ENCODE results near the gene SEMA5A. TPM values are rescaled to one million over a fixed set of nuclear protein-coding genes. Genes with fewer than 3 reads are reported as not detected.
"Not testable (repeated sequence)": the region's sequence is repeated elsewhere in the genome, so short reads cannot be mapped to it uniquely, and the experiment has no call there.

SEMA5A gene
- total RNA-seq, 2 donors from 2014 or later, result 16.2 to 19.7 TPM

DNA sequence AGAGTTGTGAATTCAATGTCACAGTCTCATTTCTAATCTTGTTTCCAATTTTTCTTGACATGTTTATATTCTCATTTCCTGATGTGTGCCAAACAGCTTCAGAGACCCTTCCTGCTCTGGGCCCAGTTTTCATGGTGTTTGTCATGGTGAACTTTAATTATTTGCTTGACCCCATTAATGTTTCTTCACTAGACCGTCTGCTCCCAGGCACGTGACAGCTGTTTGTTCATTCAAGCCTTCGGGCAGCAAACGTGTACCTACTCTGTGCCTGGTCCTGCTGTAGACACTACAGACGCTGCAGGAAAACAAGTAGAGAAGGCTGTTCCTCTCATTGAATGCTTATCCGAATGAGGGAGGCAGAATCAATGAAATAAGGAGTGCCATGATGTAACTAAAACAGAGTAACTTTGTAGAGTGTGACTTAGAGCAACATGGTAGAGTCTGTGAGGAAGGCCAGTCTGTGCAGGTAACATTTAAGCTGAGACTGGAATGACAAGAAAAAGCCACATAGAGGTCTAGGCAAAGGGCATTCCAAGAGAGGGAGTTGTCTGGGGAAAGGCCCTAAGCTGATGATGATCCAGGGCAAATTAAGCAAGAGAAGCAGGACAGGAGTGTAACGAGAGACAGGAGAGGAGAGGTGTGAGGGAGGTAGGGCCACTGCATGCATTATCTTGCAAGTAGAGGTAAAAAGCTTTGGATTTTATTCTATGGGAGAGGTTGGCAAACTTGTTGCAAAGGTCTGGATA is 191.4 kb downstream of the SEMA5A start:
- ATAC-seq, result no peak

GRCh38 chr5:9353048-9353447 is 192.8 kb downstream of the SEMA5A start:
- ATAC-seq, DNase-seq: not testable (repeated sequence)
- intact Hi-C loops (cut with DNase I), result loop anchor here in 1 of 2 donors (10.0 kb wide), 1 partner anchor 192 kb away; the partner anchor contains the start of gene SEMA5A

More for the DNA sequence above, 191.4 kb downstream of the SEMA5A start:
- no peak for DNase-seq
- intact Hi-C loops (cut with DNase I), result loop anchor here in 1 of 2 donors (10.0 kb wide), 1 partner anchor 190 kb away; the partner anchor contains the start of gene SEMA5A

DNA sequence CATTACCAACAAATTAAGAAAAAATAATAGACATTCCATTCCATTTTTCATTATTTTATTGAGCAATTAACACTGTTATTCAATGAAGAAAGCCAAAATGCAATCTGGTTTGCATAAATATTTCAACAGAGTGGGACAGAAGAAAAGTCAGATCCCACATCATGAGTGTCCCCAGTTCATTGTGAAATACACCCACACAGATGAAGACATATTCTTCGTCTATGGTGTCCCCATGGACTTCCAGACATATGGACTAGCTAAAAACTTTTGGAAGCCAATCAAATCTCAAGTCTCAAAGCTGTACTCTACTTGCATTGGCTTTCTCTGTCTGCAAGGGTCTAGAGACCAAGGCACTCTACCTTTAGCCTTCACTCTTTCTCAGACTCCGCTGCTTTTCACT is 194.3 kb downstream of the SEMA5A start:
- no peak for DNase-seq
- intact Hi-C loops (cut with DNase I), result loop anchor here in 1 of 2 donors (10.0 kb wide), 1 partner anchor 193 kb away; the partner anchor contains the start of gene SEMA5A
- ATAC-seq, result peak; percentile 2 to 31

GRCh38 chr5:9350301-9350797 is 195.5 kb downstream of the SEMA5A start:
- ATAC-seq (peak; percentile 55 to 81), DNase-seq (no peak)
- intact Hi-C loops (cut with DNase I), result loop anchor here in 1 of 2 donors (10.0 kb wide), 1 partner anchor 194 kb away; the partner anchor contains the start of gene SEMA5A

DNA sequence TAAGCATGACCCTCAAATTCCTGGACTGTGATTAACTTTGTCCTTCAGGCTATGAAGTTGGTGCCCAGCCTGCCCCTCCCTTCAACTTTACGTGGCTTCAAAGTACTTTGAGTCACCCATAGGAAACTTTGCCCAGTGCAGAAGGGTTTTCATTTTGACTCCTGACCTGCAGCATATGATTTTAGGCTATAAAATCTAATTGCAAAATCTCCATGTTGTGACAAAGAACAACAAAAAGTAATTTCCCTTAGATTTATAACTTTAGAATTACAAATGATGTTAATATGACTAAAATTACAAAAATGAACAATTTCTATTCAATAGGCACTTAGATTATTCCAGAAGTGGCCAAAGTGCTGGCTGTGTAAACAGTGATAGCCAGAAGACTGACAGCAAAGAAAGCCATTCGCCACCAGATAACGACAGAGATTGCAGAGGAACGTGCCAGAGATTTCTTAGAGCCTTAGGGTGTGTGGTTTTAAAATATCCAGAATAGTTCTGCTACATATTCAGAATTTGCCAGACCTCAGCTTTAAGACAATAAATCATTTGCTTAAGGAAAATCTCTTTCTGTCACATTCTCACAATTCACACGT is 197.4 kb downstream of the SEMA5A start:
- intact Hi-C loops (cut with DNase I), result no loop called here
- peak in 1 of 2 donors; percentile 59 for ATAC-seq

GRCh38 chr5:9347541-9348295 is 198.2 kb downstream of the SEMA5A start:
- DNase-seq (no peak), ATAC-seq (no peak)
- intact Hi-C loops (cut with DNase I), result no loop called here

More for the DNA sequence above, 197.4 kb downstream of the SEMA5A start:
- no peak for DNase-seq

DNA sequence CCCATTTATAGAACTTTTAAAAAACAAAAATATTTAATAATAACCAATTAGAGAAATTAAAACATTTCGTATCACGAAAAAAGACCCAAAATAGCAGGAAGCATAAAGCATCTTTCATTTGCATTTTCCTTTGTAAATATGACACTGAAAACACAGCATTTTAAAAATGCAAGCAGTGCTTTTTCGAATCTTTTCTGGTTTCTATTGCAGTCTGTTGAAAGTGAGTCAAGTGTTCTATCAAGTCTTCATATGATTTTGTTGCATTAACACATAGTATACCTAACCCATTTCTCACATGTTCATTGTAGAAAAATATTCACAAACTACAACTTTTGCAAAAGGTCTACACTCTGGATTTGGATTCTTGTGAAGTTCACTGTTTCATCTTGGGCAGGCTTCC is 198.8 kb downstream of the SEMA5A start:
- no peak for DNase-seq
- ATAC-seq, result no peak
- intact Hi-C loops (cut with DNase I), result no loop called here

DNA sequence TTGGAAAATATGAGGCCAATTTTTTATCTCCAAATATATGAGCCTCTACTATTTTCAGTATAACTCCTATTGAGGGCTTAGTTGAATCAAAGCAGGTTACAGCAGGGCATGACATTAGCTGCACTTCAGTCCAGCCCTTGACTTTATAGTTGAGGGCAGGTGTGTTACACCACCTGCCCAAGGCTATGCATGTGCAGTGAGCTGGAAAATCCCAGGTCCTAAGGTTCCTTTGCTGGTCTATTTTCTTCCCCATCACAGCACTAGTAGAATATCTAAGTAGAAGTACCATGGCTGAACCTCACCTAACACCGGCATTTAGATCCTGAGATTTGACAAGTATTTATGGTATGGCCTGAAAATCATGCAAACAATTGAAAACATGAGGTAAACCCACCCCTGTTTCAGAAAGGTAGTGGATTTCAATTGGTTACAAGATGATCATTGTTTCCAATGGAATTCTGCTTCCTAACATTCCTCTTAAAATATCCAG is 201.1 kb downstream of the SEMA5A start:
- ATAC-seq (no peak), DNase-seq (no peak)
- intact Hi-C loops (cut with DNase I), result no loop called here

GRCh38 chr5:9343146-9343850 is 202.6 kb downstream of the SEMA5A start:
- ATAC-seq, result peak in 1 of 2 donors; percentile 38
- intact Hi-C loops (cut with DNase I), result no loop called here

GRCh38 chr5:9342161-9342787 is 203.6 kb downstream of the SEMA5A start:
- ATAC-seq (no peak), DNase-seq (no peak)
- intact Hi-C loops (cut with DNase I), result no loop called here

More at GRCh38 chr5:9343146-9343850, 202.6 kb downstream of the SEMA5A start:
- DNase-seq, result no peak

DNA sequence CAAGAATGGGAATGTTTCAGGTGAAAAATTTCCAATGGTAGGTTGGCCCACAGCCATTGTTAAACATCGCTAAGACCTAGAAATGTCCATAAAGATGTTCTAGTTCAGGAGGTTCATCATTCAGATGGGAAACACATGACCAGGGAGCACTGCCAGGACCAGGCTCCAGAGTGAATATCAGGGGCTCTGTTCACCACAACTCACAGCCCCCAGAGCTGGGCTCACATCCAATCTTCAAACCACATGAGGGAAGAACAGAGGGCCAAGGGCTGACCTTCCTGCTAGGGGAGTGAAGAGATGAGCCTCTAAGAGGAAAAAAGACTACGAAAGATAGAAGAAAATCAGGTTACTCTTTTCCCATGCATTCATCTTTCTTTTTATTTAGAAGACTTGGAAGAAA is 205.8 kb downstream of the SEMA5A start:
- DNase-seq (no peak), ATAC-seq (no peak)

DNA sequence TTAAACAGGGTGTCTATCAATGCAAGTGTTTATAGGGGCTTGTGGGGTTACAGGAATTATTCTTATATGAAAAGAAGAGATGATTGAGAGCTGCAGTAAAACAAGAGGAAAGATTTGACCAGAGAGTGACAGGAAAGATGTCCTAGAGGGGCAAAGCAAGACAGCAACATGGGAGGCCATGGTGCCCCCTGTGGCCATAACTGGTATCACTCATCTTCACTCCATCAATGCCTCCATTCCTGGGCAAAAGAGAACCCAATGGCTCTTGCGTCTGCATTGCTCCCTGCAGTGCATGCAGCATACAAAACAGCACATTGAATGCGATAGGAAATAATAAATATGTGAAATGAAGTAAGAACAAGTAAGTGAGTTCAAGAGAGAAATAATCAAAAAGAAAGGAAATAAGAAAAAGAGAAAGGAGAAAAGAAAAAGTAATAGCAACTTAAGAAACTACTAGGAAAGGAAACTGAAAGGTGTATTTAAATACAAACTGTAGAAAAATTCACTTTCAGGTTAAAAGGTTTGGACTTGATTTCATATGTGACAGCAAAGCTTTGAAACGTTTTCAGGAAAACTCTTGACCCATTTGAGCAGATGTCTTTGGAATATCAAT is 206.6 kb downstream of the SEMA5A start:
- DNase-seq, result no peak
- no peak for ATAC-seq
- intact Hi-C loops (cut with DNase I), result no loop called here

More for the DNA sequence above, 205.8 kb downstream of the SEMA5A start:
- intact Hi-C loops (cut with DNase I), result no loop called here

DNA sequence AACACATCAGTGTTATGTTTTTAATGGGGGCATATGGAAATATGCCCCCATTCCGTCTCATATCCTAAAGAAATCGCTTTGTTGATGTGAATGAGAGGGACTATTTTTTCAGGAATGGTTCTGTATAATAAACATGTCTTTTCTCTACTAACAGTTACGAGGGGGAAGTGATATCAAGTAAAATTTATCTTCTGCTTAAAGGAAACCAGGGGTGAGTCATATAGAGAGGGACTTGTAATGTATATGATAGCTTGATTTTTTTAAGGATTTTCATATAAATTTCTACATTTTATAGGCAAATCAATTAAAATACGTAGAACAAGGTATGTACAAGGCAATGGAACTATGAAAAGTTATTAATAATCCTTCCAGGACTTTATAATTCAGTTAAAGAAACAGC is 207.1 kb downstream of the SEMA5A start:
- intact Hi-C loops (cut with DNase I), result no loop called here
- DNase-seq, result no peak
- ATAC-seq, result no peak

DNA sequence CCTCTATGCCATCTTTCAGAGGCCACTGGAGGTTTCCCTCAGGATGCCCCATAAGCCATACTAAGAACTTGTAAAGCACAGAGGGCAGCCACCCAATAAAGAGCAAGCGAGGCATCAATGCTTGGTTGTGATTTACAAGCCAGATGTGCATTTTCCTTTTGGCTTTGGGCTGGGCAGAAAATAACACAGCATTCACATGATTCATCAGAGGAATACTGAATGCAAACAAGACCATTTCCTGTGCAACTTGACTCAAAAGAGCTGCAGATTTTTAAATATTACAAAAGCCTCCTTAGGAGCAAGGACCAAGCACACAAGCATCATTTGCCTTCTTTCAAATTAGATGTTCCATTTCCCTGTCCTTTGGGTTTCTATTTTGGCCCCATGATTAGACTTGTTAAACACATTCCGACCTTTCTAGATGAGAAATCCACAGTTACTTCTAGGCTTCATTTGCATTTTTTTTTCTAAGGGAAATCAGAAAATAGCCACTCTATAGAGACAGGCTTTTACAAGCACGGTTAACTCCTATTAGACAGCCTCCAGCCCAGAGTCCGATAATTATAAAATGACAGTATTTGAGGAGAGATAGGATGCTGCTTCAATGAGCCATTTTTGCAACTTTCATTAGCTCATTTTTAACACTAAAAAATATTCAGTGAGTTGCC is 207.8 kb downstream of the SEMA5A start:
- intact Hi-C loops (cut with DNase I), result no loop called here
- ATAC-seq (no peak), DNase-seq (no peak)

DNA sequence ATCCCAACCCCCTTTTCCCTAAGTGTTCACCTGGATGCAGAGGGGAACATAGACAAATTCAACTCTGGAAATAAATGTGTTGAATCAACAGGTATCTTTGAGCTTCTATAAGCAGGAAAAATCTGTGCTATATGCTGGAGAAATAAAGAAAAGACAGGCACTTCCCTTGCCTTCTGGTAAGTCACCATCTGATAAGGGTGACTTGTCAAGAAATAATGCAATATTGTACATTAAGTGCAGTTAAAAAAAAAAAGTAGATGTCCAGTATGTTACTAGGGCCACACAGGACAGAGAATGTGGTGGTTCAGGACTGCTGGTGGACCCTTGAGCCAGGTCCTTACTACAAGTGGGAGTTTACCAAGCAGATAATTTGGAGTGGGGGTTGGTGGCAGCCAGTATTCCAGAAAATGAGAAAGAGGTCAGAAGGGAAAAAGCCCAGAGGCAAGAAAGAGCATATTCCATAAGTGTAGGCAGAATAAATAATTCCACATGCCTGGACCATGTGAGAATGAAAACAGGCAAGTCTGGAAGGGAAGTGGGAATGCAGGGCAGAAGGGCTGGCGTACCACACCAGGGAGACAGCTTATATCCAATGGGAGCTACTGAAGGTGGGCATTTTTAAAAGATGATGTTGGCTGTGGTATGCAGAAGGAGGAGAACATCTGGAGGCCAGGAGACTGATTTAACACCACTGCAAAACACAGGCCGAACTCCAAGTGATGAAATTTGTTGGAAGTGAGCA is 209.9 kb downstream of the SEMA5A start:
- no peak for DNase-seq
- ATAC-seq, result no peak
- intact Hi-C loops (cut with DNase I), result no loop called here

- no peak for DNase-seq
- intact Hi-C loops (cut with DNase I), result no loop called here
- ATAC-seq, result no peak
Measured at GRCh38 chr5:9335269-9335668, 210.6 kb downstream of the SEMA5A start.

DNA sequence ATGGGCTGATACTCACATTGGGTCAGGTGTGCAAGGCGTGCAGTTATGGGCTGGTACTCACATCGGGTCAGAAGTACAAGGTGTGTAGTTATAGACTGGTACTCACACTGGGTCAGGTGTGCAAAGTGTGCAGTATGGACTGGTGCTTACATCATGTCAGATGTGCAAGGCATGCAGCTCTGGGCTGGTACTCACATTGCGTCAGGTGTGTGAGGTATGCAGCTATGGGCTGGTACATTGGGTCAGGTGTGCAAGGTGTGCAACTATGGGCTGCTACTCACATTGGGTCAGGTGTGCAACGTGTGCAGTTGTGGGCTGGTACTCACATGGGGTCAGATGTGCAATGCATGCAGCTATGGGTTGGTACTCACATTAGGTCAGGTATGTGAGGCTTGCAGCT is 213.8 kb downstream of the SEMA5A start:
- intact Hi-C loops (cut with DNase I), result no loop called here
- ATAC-seq, result no peak
- no peak for DNase-seq

Measured in left cardiac atrium (tissue), 4 donors.